GM21717 (cell line): ENCODE results near the gene KDM7A.

Experiments
- ATAC-seq: cut with Tn5 transposase; IDR thresholded peaks from one replicate; pipeline ENCODE4 v1.9.1; 2021; ENCODE audit warnings: mild to moderate bottlenecking, moderate library complexity; ENCODE audit not compliant: unreplicated experiment

The KDM7A gene

GRCh38 chr7:140035400-140036223 is 141.2 kb downstream of the KDM7A start:
- no peak for ATAC-seq
